ENCODE results near the gene EDC3. TPM values are rescaled to one million over a fixed set of nuclear protein-coding genes. Genes with fewer than 3 reads are reported as not detected.

Gene EDC3
- total RNA-seq, 2 donors from 2014 or later = 8.0 to 8.3 TPM

DNA sequence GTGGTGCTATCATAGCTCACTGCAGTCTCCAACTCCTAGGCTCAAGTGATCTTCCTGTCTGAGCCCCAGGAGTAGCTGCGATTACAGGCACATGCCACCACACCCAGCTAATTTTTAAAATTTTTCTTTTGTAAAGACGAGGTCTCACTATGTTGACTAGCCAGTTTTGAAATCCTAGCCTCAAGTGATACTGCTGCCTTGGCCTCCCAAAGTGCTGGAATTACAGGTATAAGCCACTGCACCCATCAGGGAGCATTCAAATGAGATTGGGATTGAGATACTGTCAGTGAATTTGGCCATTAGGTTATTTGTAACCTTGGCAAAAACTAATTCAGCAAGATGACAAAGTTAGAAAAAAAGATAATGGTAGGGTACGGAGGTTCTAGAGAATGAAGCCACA is 21.7 kb downstream of the EDC3 start:
- Histone ChIP-seq H3K4me1 (no peaks in the 10 kb centered on the region), H3K4me3 (no peak overlapping the region), H3K36me3 (peaks cover 33% of the 10 kb centered on the region), H3K27ac (no peak overlapping the region), H3K9me3 (no peaks in the 10 kb centered on the region), H3K27me3 (no peaks in the 10 kb centered on the region)
- TF ChIP-seq, protein P1, sequence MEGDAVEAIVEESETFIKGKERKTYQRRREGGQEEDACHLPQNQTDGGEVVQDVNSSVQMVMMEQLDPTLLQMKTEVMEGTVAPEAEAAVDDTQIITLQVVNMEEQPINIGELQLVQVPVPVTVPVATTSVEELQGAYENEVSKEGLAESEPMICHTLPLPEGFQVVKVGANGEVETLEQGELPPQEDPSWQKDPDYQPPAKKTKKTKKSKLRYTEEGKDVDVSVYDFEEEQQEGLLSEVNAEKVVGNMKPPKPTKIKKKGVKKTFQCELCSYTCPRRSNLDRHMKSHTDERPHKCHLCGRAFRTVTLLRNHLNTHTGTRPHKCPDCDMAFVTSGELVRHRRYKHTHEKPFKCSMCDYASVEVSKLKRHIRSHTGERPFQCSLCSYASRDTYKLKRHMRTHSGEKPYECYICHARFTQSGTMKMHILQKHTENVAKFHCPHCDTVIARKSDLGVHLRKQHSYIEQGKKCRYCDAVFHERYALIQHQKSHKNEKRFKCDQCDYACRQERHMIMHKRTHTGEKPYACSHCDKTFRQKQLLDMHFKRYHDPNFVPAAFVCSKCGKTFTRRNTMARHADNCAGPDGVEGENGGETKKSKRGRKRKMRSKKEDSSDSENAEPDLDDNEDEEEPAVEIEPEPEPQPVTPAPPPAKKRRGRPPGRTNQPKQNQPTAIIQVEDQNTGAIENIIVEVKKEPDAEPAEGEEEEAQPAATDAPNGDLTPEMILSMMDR (IDR thresholded peaks at IDR 0.05) = no peak
- DNase-seq (ENCODE audit: low spot score) = no peak

DNA sequence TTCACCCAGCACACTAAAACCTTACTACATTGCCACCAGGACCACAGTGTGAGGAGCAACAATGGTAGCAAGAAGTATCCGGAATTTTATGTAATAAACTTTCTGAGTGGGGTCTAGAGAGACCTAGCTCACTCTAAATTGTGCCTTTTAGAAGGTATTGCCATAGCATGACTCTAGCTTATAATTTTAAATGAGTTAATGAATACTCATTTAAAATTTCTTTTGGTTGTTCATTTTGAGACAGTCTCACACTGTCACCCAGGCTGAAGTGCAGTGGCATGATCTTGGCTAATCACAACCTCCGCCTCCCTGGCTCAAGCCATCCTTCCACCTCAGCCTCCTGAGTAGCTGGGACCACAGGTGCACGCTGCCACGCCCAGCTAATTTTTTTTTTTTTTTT is 26.2 kb downstream of the EDC3 start:
- Histone ChIP-seq H3K27me3 (no peaks in the 10 kb centered on the region), H3K9me3 (no peaks in the 10 kb centered on the region), H3K4me1 (peaks cover 0 to 6% of the 10 kb centered on the region in 2 donors), H3K4me3 (no peak overlapping the region), H3K36me3 (peaks cover 48% of the 10 kb centered on the region), H3K27ac (no peak overlapping the region)
- TF ChIP-seq, protein P1 (IDR thresholded peaks at IDR 0.05) = no peak
- DNase-seq (ENCODE audit: low spot score) = no peak

DNA sequence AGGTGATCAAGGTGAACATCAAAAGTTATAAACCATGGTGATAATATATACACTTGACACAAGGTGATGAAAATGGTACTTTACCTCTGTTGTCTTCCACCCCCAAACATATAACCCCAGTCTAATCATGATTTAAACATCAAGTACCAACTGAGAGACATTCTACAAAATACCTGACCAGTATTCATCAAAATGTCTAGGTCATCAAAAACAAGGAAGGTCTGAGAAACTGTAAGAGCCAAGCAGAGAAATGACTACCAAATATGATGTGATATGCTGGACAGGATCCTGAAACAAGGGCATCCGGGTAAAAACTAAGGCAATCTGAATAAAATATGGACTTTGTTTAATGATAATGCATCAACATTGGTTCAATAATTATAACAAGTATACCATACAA is 27.8 kb downstream of the EDC3 start:
- Histone ChIP-seq H3K27ac (no peak overlapping the region), H3K4me1 (peaks cover 0 to 17% of the 10 kb centered on the region in 2 donors), H3K9me3 (no peaks in the 10 kb centered on the region), H3K4me3 (no peak overlapping the region), H3K27me3 (no peaks in the 10 kb centered on the region), H3K36me3 (peaks cover 40% of the 10 kb centered on the region)
- TF ChIP-seq, protein P1 (IDR thresholded peaks at IDR 0.05) = no peak
- no peak for DNase-seq (ENCODE audit: low spot score)

DNA sequence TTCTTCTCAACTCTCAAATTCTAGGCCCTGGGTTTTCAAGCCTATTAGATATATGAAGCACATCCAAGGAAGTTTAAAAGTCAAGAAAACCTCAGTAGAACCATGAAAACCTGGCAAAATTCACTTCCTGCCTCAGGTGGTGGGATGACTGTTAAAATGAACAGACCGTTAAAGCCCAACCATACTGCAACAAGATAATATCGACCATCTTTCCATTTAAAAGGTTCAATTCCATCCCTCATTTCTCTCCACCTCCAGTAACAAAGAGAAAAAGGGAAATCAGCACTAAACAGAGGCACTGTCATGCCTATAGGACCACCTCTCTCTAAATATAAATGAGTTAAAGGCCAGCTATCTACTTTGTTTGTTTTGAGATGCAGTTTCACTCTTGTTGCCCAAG is 31.2 kb downstream of the EDC3 start:
- H3K27me3 ChIP-seq = no peaks in the 10 kb centered on the region
- no peak overlapping the region for H3K4me3 ChIP-seq
- H3K9me3 ChIP-seq = no peaks in the 10 kb centered on the region
- H3K27ac ChIP-seq = peak overlapping the region in 1 of 2 donors; percentile 19
- peaks cover 0 to 17% of the 10 kb centered on the region in 2 donors for H3K4me1 ChIP-seq
- TF ChIP-seq, protein P1 (IDR thresholded peaks at IDR 0.05) = no peak
- H3K36me3 ChIP-seq = peaks cover 15% of the 10 kb centered on the region
- no peak for DNase-seq (ENCODE audit: low spot score)

DNA sequence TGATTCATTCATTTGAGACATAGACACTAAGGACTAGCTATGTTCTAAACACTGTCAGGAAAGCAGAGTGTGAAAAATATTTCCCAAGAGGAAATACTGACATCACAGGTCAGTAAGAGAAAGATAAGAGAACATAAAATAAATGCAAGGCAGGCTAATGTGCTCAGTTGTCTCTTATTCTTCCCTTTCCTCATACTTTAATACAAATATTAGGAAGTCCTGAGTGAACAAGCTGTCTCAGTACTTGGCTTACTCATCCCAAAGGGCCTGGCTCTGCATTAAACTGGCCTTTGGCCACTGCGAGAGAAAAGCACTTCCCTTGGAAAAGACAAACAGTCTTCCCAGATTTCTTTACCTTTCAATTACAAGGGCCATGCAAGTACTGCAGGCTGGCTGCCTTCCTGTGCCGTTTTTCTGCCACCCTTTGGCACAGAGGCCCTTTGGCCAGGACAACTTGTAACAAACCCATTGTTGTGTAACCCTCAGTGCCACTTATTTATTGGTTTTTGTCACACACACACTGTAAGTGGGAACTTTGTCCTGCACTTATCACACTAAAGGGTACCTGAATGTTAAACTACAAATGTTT is 31.7 kb downstream of the EDC3 start:
- Histone ChIP-seq H3K9me3 (no peaks in the 10 kb centered on the region), H3K4me3 (no peak overlapping the region), H3K27ac (peak overlapping the region; percentile 17 to 19), H3K36me3 (peaks cover 15% of the 10 kb centered on the region), H3K27me3 (no peaks in the 10 kb centered on the region), H3K4me1 (peaks cover 0 to 17% of the 10 kb centered on the region in 2 donors)
- TF ChIP-seq, protein P1 (IDR thresholded peaks at IDR 0.05) = no peak
- DNase-seq (ENCODE audit: low spot score) = no peak

All from right atrium auricular region (tissue), 2 donors.